ENCODE measurements around the gene CRYGA. TPM values are rescaled to one million over a fixed set of nuclear protein-coding genes. Genes with fewer than 3 reads are reported as not detected.

CRYGA gene
- total RNA-seq, 1 donor from 2014 or later, result not detected

GRCh38 chr2:208186465-208186864, 23.1 kb upstream of the CRYGA start:
- DNase-seq (ENCODE audit: low spot score), result no peak
- TF ChIP-seq CTCF (IDR thresholded peaks at IDR 0.05), result no peak
- no peak overlapping the region for H3K27ac Mint-ChIP-seq (ENCODE audit: unreplicated experiment)
- H3K36me3 Mint-ChIP-seq (ENCODE audit: low read depth), result no peaks in the 10 kb centered on the region
- H3K4me3 Mint-ChIP-seq (ENCODE audit: unreplicated experiment), result no peak overlapping the region
- no peaks in the 10 kb centered on the region for H3K9me3 Mint-ChIP-seq (ENCODE audit: low read depth)
- peaks cover 38% of the 10 kb centered on the region for H3K27me3 Mint-ChIP-seq (ENCODE audit: low read depth)
- no peaks in the 10 kb centered on the region for H3K4me1 Mint-ChIP-seq (ENCODE audit: low read depth)

- H3K9me3 Mint-ChIP-seq (ENCODE audit: low read depth), result no peaks in the 10 kb centered on the region
- no peak overlapping the region for H3K4me3 Mint-ChIP-seq (ENCODE audit: unreplicated experiment)
- DNase-seq (ENCODE audit: low spot score), result no peak
- no peaks in the 10 kb centered on the region for H3K36me3 Mint-ChIP-seq (ENCODE audit: low read depth)
- H3K27me3 Mint-ChIP-seq (ENCODE audit: low read depth), result peaks cover 39% of the 10 kb centered on the region
- H3K27ac Mint-ChIP-seq (ENCODE audit: unreplicated experiment), result no peak overlapping the region
- TF ChIP-seq CTCF (IDR thresholded peaks at IDR 0.05), result no peak
- no peaks in the 10 kb centered on the region for H3K4me1 Mint-ChIP-seq (ENCODE audit: low read depth)
Measured at GRCh38 chr2:208183972-208184705, 20.8 kb upstream of the CRYGA start.

- no peaks in the 10 kb centered on the region for H3K9me3 Mint-ChIP-seq (ENCODE audit: low read depth)
- TF ChIP-seq CTCF (IDR thresholded peaks at IDR 0.05), result no peak
- DNase-seq (ENCODE audit: low spot score), result no peak
- H3K4me3 Mint-ChIP-seq (ENCODE audit: unreplicated experiment), result no peak overlapping the region
- H3K36me3 Mint-ChIP-seq (ENCODE audit: low read depth), result no peaks in the 10 kb centered on the region
- no peaks in the 10 kb centered on the region for H3K4me1 Mint-ChIP-seq (ENCODE audit: low read depth)
- peaks cover 39% of the 10 kb centered on the region for H3K27me3 Mint-ChIP-seq (ENCODE audit: low read depth)
- H3K27ac Mint-ChIP-seq (ENCODE audit: unreplicated experiment), result no peak overlapping the region
Measured at GRCh38 chr2:208183526-208183925, 20.1 kb upstream of the CRYGA start.

GRCh38 chr2:208182835-208183234, 19.4 kb upstream of the CRYGA start:
- DNase-seq (ENCODE audit: low spot score), result no peak
- H3K4me1 Mint-ChIP-seq (ENCODE audit: low read depth), result no peaks in the 10 kb centered on the region

GRCh38 chr2:208179028-208179609, 15.7 kb upstream of the CRYGA start:
- no peak overlapping the region for H3K27ac Mint-ChIP-seq (ENCODE audit: unreplicated experiment)
- H3K4me1 Mint-ChIP-seq (ENCODE audit: low read depth), result peaks cover 4% of the 10 kb centered on the region
- no peaks in the 10 kb centered on the region for H3K36me3 Mint-ChIP-seq (ENCODE audit: low read depth)
- no peaks in the 10 kb centered on the region for H3K9me3 Mint-ChIP-seq (ENCODE audit: low read depth)
- DNase-seq (ENCODE audit: low spot score), result no peak
- TF ChIP-seq CTCF (IDR thresholded peaks at IDR 0.05), result no peak
- H3K27me3 Mint-ChIP-seq (ENCODE audit: low read depth), result peaks cover 23% of the 10 kb centered on the region
- no peak overlapping the region for H3K4me3 Mint-ChIP-seq (ENCODE audit: unreplicated experiment)

More at GRCh38 chr2:208182835-208183234, 19.4 kb upstream of the CRYGA start:
- Mint-ChIP-seq H3K36me3 (ENCODE audit: low read depth) (no peaks in the 10 kb centered on the region), H3K27me3 (ENCODE audit: low read depth) (peaks cover 39% of the 10 kb centered on the region), H3K4me3 (ENCODE audit: unreplicated experiment) (no peak overlapping the region), H3K27ac (ENCODE audit: unreplicated experiment) (no peak overlapping the region), H3K9me3 (ENCODE audit: low read depth) (no peaks in the 10 kb centered on the region)
- no peak for TF ChIP-seq CTCF (IDR thresholded peaks at IDR 0.05)
